ENCODE results near the gene SPG11.
"Not testable (repeated sequence)": the region's sequence is repeated elsewhere in the genome, so short reads cannot be mapped to it uniquely, and the experiment has no call there.

SPG11 gene

DNA sequence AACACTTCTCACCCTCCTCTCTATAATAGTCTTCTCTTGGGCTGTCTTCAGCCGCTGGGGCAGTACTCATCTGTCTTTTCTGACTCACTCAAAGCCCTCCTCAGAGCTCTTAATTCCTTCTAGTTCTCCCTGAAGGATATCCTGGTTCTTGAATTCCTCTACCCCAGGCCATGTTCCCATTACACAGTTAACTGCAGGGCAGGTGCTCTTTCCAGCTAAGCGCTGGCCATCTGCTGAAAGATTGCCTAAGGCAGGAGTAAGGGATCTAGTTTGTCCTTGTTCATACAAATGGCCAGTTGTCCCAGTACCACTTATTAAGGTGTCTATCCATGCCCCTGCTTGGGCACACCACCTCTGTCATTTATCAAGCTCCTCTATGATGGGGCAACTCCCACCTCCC lies 10.2 kb upstream of the SPG11 start:
- no peak for DNase-seq (ENCODE audit: low read depth)

DNA sequence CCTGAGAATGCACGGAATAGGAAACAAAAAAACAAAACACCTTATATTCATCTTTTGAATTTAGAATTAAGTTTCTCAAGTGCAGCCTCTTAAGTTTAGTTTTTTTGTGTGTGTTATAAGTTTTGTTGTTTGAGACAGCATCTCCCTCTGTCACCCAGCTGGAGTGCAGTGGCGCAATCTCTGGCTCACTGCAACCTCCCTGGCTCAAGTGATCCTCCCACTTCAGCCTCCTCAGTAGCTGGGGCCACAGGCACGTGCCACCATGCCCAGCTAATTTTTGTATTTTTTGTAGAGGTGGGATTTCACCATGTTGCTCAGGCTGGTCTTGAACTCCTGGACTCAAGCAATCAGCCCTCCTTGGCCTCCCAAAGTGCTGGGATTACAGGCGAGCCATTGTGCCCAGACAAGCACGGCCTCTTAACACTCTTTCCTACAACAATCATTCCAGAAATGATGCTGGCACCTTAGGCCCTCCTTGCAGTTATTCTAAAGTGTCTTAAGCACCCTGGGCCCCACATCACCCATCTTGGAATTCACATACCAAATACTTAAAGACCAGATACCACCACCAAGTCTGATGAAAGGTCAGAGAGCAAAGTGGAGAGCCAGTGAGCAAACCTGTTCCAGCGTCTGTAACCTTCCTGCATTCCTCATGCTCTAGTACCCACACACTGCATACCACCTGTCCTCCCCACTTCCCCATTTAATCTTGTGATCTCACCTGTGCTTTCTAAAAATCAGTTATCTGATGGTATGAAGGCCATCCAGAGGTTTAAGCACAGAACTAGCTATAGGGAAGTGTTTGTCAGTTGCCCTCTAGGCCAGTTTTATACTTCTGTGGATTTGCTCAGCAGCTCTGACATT lies 6.9 kb upstream of the SPG11 start:
- no peak for DNase-seq (ENCODE audit: low read depth)

DNA sequence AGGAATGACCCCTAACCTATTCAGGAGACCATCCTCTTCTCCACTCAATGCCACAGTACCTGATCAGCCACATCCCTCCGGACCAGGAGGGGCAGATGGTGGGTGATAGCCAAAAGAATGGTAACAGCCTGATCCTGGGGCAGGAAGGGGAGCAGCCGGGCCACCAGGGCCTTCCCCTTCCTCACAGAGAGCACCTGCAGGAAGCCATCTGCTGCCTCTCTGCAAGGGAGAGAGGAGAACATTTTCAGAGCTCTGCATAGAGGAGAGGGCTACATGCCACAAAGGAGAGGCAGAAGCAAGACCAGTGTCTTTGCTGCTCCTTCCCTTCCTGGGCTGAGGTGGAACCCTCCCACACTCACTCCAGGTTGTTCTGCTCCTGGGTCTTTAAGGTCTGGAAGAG lies 5.5 kb upstream of the SPG11 start:
- no peak for DNase-seq (ENCODE audit: low read depth)

DNA sequence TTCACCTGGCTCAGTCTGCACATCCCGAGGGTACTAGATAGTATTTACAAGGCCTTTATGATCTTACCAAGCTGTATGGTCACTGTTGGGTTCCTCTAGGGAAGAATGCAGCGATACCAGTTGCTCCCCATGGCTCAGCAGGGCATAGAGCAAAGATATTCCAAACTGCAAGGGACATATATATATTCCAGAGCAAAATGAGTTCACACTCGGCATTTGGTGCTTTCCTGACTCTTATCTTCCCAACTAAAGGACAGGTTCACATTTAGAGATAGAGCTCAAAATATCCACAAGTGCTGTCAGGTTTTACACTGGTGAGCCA lies 3.5 kb upstream of the SPG11 start:
- DNase-seq (ENCODE audit: low read depth) = no peak

DNA sequence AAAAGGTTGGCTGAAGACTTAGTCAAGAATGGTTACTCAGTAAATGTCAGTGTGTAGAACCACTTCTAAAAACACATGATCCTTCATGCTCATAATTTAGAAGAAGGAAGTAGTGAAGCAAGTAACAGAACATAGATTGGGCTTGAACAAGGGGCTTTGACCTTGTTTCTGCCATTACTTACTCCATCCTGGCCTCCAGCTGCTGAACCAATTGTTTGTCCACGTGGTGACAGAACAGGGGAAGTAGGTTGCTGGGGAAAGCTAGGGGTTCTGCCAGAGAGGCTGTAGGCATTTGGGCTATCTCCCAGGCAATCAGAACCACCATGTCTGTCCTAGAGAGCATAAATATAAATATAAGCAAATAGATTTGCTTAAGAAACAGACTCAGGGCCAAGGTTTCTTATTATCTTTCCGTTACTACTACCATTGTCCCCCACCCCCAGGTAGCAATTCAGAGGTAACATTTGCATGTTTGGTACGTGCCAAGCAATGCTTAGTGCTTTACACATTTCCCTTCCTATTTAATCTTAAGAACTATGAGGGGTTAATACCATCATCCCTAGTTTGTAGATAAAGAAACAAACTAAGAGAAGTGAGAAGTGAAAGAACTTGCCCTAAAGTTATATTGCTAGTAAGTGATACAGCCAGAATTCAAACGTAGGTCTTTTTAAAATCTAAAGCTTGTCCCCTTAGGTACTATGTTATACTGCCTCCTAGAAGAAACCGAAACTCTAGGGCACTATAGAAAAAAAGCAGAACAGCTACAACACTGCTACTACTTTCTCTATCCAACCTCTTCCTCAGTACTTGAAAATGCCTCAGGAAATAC lies 3.0 kb upstream of the SPG11 start:
- no peak for DNase-seq (ENCODE audit: low read depth)

DNA sequence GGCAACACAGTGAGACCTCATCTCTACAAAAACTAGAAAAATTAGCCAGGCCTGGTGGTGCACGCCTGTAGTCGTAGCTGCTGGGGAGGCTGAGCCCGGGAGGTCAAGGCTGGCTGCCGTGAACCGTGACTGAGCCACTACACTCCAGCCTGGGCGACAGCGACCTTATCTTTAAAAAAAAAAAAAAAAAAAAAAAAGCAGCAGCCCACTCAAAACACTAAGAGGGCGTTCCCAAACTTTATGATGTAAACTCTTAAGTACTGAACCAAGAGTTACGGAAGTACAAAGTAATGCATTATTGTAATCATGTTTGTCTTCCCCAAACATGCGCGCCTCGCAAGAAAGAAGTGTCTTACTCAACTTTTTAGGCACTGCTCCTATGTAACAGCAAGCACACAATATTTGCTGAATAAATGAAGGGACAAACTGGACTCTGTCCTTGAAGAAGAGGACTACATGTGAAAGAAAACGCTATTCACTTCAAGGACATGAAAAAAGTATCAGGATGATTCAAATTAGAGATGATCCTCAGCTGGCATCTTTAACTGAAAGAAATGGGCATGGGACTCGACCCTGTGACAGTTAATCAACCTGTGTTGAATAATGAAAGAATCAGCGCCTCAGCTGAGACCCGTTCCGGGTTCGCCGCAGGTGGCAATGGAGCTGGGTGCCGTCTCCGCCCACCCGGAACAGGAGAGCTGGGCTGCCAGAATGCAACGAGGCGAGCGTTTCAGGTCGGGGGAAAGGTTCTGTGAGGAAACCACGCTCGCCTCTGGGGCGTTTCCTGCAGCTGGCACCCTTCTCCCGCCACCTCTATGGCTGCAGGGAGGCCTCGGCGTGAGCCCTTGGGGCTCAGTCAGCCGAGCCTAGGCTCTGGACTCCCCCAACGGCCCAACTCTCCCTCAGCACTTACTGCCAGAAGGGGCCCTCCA lies 718 bp downstream of the SPG11 start:
- peak; percentile 62 for DNase-seq (ENCODE audit: low read depth)

DNA sequence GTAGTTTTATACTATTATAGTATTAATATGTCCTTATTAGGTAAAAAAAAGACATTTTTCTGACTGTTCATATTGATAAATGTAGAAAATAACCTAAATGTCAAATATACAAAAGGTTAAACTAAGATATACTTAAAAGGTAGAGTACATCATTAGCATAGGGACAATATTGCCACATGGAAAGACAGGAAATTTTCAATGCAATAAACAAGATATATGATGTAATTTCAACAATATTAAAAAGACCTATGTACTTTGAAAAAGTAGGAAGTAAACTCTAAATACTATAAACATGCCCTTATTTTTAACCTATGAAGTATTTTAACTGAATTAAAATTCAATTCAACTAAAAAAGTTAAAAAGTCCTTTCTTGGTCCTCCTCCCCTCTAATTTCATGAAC lies 1.9 kb downstream of the SPG11 start:
- DNase-seq (ENCODE audit: low read depth) = no peak

DNA sequence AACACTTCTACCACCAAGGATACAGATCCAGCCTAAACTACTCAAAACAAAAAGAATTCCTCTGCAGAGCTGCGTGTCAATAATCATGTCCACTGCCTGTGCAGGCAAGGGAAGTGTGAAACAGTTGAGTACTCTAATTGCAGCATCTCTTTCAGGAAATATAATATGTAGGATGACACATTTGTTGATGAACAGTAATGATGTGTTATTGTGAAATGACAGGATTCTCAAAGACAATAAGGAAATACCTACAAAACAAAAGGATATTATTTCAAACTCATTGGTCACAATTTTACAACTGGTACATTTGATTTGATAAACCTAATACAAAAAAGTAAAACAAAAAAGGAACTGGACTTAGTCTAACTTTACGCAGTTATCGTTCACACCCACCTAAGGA lies 4.4 kb downstream of the SPG11 start:
- no peak for DNase-seq (ENCODE audit: low read depth)

DNA sequence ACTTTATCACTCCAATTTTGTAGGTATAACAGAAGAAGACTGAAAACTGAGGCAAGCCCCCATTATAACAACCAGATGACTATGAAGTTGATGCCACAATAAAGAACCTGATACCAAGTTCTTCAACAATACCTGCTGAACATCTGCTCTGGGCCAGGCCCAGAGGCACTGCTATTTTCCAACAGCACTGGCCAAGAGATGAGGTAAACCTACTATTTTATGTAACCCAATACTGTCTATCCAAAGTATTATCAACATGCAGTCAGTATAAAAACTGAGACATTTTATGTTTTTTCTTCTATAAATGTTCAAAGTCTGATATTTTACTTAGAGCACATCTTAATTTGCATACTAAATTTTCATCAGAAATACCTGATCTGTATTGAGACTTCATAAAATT lies 6.1 kb downstream of the SPG11 start:
- no peak for DNase-seq (ENCODE audit: low read depth)

DNA sequence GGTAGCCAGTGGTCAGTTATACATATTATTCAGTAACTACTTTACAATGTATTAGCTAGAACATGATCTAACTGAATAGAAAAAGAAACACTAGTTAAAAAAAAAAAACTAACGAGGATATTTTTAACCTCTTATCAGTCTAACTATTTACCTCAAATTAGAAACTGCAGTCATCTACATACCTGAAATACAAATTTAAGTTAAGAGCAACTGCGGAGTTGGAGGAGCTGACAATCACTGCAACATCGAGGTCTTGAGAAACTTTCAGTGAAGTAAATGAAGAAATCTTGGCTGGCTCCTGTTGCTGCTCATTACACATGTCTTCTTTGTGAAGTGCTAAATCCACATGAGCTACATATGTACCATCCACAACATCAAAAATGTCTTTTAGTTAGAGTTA lies 6.5 kb downstream of the SPG11 start:
- DNase-seq (ENCODE audit: low read depth) = no peak

DNA sequence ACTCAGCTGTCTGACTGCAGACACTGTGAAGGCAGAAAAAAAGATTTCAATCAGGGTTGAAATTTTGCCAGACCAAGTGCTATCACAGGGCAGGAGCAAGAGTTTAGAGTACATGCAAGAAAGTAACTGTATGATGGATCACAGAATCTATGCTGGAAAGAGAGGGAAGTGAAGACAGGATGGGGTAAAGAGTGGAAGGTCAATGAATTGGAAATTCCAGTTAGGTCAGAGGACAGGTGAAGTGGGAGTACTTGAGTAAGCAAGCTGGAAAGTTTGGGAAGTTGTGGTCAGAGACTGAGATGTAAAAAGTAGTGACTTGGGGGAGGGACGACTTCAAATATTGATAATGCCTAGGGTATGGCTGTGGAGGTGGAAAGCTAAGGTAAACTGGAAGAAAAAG lies 7.2 kb downstream of the SPG11 start:
- DNase-seq (ENCODE audit: low read depth) = no peak

DNA sequence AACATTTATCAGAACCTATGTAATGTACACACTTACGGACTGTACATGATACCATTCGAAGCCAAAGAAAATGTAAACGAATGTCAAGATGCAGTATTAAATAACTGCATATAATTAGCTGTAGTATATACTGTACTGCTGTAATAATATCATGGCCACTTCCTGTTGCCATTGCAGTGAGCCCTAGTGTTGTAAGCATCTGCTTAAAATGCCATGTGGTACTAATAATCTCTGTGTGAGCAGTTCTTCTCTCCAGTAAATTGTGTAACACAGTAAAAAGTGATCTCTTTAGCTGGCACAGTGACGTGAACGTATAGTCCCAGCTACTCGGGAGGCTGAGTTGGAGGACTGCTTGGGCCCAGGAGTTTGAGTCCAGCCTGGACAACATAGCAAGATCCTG lies 8.6 kb downstream of the SPG11 start:
- peak; percentile 29 for DNase-seq (ENCODE audit: low read depth)

DNA sequence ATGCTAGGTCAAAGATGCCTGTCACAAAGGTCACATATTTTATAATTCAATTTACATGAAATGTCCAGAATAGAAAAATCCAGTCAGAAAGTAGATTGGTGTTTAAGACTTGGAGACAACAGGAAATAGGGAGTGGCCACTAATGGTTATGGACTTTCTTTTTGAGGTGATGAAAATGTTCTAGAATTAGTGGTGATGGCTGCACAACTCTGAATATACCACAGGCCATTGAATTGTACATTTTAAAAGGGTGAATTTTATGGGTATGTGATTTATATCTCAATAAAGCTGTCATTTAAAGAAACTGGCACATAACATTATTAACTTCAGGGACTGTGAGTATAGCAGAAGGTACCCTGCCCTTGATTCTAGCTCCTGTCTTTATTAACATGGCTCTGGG lies 15.8 kb downstream of the SPG11 start:
- DNase-seq (ENCODE audit: low read depth) = no peak

DNA sequence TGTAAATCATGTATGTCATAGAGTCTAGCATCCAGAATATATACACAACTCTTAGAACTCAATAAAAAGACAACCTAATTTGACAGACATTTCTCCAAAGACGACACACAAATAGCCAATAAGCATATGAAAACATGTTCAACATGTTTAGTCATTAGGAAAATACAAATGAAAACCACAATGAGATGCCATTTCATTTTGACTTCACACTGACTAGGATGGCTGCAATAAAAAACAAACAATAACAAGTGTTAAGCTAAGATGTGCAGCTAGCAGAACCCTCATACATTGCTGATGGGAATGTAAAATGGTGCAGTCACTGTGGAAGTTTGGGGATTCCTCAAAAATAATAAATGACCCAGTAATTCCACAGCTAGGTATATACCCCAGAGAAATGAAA lies 16.4 kb downstream of the SPG11 start:
- no peak for DNase-seq (ENCODE audit: low read depth)

DNA sequence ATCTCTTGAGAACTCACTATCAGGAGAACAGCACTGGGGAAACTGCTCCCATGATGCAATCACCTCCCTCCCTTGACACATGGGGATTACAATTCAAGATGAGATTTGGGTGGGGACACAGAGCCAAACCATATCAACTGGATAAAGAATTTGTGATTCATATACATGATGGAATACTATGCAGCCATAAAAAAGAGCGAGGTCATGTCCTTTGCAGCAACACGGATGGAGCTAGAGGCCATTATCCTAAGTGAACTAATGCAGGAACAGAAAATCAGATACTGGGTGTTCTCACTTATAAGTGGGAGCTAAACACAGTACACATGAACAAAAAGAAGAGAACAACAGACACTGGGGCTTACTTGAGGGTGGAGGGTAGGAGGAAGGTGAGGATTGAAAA lies 17.0 kb downstream of the SPG11 start:
- no peak for DNase-seq (ENCODE audit: low read depth)

DNA sequence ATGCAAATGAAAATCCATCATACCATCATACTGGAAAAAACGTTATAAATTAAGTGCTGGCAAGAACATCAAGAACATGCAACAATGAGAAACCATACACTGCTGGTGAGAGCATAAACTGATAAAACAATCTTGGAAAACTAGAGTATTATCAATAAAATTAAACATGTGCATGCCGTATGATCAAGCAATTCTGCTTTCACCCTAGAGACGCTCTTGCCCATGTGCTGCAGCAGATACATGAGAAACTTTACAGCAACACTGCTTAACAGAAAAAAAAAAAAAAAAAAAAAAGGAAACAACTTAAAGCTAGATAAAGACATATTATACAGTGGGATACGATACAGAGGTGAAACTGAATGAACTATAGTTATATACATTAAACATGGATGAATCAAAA lies 21.8 kb downstream of the SPG11 start:
- DNase-seq (ENCODE audit: low read depth) = no peak

DNA sequence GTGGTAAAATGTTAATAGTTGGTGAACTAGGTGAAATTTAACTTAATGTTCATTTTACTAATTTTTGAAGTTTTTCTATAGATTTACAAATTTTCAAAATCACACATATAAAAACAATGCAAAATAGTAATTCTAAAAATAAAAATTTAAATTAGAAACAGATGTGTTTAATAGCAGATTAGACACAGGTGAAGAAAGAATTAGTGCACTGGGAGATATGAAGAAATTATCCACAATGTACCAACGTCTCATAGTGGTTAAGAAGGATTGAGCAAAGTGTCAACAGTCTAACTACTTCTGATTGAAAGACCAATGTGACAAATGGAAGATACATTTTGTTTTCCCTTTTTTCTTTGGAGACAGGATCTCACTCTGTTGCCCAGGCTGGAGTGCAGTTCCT lies 26.5 kb downstream of the SPG11 start:
- DNase-seq (ENCODE audit: low read depth) = no peak

DNA sequence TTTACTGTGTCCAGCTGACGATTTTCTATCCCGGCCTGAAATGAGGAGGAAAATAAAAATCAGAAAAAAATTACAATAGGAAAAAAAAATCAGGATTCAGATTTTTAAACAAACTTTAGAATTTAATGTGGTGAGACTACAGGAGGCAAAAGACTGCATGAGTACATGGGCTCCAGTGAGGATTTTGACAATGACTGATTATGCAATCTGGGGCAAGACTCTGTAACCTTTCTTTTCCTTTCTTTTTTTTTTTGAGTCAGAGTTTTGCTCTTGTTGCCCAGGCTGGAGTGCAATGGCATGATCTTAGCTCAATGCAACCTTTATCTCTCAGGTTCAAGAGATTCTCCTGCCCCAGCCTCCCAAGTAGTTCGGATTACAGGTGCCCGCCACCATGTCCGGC lies 29.9 kb downstream of the SPG11 start:
- peak; percentile 59 for DNase-seq (ENCODE audit: low read depth)

DNA sequence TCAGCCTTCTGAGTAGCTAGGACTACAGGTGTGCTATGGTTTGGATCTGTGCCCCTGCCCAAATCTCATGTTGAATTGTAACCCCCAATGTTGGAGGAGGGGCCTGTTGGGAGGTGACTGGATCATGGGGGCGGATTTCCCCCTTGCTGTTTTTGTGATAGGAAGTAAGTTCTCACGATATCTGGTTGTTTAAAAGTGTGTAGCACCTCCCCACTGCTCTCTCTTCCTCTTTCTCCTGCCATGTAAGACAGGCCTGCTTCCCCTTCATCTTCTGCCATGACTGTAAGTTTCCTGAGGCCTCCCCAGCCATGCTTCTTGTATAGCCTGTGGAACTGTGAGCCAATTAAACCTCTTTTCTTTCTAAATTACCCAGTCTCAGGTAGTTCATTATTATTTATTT lies 38.2 kb downstream of the SPG11 start:
- not testable (repeated sequence) for DNase-seq (ENCODE audit: low read depth)

DNA sequence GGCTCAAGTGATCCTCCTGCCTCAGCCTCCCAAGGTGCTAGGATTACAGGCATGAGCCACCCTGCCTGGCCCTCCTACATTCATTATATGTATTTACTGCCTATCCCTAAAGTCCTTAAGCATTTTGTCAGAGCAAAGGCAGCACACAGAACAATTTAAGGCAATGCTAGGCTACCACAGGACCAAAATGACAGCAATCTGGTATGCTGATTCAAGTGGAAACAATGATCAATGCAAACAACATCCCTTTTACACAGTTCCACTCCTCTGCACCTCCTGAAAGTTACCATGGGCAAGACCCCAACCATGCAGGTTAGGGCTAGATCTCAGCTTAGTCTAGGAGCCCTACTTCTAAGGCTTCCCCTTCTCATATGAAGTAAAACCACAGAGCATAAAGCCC lies 40.3 kb downstream of the SPG11 start:
- no peak for DNase-seq (ENCODE audit: low read depth)

DNA sequence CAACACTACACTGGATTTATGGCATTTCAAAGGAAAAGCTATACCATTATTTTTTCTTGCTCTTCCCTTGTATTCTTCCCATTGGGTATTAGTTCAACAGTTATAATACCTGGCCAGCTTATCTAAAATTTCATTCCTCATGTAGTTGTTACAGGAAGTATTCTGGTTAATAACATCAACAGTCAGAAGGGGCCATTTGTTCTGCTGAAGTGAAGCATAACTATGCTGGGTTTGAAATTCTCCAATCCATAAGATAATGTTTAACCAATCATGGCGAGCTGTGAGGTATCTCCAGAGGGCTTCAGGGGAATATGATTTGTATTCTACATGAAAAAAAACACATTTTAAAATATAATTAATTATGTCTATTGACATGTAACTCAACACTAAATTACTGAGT lies 43.4 kb downstream of the SPG11 start:
- no peak for DNase-seq (ENCODE audit: low read depth)

DNA sequence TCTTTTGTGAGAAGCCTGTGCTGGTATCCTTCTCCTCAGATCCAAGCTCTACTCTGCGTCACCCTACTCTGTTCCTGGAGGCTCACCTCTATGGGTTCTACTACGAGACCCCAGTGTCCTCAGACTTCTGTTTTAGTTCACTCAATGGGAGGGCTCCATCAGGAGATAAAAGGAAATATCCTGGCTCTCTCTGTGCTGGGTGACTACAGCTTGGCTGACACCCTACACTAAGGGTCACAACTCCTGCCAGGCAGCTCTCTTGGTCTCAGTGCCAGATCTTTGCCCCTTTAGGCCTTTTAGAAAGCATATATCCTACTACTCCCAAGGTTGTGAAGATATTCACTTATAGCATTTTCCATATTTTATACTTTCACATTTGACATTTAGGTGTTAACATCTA lies 46.5 kb downstream of the SPG11 start:
- DNase-seq (ENCODE audit: low read depth) = no peak

DNA sequence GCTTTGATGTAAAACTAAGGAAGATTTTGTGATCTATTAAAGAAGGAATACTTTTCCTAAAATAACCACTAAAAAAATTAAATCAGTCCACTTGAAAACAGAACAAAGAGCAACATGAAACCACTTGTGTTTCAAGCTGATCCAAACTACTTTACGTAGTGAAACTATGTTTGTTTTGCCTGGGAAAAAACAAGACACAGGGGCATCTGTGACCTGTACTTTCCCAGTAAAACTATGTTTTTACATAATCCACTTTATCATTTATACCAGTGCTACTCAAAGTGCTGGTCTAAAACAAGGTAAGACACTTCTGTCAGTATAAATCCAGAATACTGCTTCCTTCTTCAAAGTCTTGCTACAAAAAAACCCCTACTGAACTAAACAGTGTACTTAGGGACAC lies 56.7 kb downstream of the SPG11 start:
- DNase-seq (ENCODE audit: low read depth) = no peak
